NCI-H2107 treated with DMSO at 0.1 percent for 48 hours (cell line): ENCODE results near the gene BCAR3.

Experiments used
- DNase-seq: peaks from one replicate; lab custom pipeline; 2025; ENCODE audit not compliant: unreplicated experiment; lab: John Stamatoyannopoulos, UW

The BCAR3 gene

DNA sequence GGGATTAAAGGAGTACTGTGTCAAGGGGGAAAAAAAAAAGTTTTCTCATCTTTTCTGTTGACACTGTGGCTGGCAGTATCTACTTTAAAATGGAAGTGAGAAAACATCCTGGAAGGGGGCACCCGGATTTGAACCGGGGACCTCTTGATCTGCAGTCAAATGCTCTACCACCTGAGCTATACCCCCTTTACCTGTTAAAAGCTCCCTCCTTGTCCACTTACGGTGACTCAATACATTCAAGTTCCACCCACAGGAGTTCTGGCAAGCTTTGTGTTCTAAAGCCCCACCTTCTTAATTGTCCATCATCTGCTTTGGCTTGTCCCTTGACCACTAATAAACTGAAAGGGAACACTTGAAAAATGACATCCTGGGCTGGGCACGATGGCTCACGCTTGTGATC lies 165.5 kb downstream of the BCAR3 start:
- no peak for DNase-seq
